ENCODE measurements around the gene KRT40. TPM values are rescaled to one million over a fixed set of nuclear protein-coding genes. Genes with fewer than 3 reads are reported as not detected.
"Not testable (repeated sequence)": the region's sequence is repeated elsewhere in the genome, so short reads cannot be mapped to it uniquely, and the experiment has no call there.

Gene KRT40
- total RNA-seq, 1 experiment from 2014 or later: not detected

GRCh38 chr17:41001795-41002194, 17.7 kb upstream of the KRT40 start:
- in situ Hi-C loops (cut with HindIII; ENCODE audit: low sequenced_read_pairs): no loop called here
- DNase-seq (ENCODE audit: low spot score): no peak

GRCh38 chr17:40999563-40999962, 15.4 kb upstream of the KRT40 start, which contains the start of gene KRTAP3-2:
KRTAP3-2 (minus strand) TSS chr17:40999906; CDS start chr17:40999853, 53 bp downstream.
- in situ Hi-C loops (cut with HindIII; ENCODE audit: low sequenced_read_pairs); DNase-seq (ENCODE audit: low spot score): not testable (repeated sequence)

GRCh38 chr17:40997361-40997760, 13.2 kb upstream of the KRT40 start:
- in situ Hi-C loops (cut with HindIII; ENCODE audit: low sequenced_read_pairs): no loop called here
- DNase-seq (ENCODE audit: low spot score): no peak

- no peak for DNase-seq (ENCODE audit: low spot score)
These were observed 12.7 kb upstream of the KRT40 start for GRCh38 chr17:40996829-40997228.

GRCh38 chr17:40995116-40995515, 11.0 kb upstream of the KRT40 start:
- peak; percentile 64 for DNase-seq (ENCODE audit: low spot score)
- in situ Hi-C loops (cut with HindIII; ENCODE audit: low sequenced_read_pairs): no loop called here

More at GRCh38 chr17:40996829-40997228, 12.7 kb upstream of the KRT40 start:
- in situ Hi-C loops (cut with HindIII; ENCODE audit: low sequenced_read_pairs): no loop called here

GRCh38 chr17:40993839-40994238, 9.7 kb upstream of the KRT40 start, which contains the start of gene KRTAP3-3:
KRTAP3-3 (minus strand) TSS chr17:40994164; CDS start chr17:40994097, 67 bp downstream.
- in situ Hi-C loops (cut with HindIII; ENCODE audit: low sequenced_read_pairs): no loop called here

GRCh38 chr17:40993084-40993483, 9.0 kb upstream of the KRT40 start:
- DNase-seq (ENCODE audit: low spot score): no peak
- in situ Hi-C loops (cut with HindIII; ENCODE audit: low sequenced_read_pairs): no loop called here

More at GRCh38 chr17:40993839-40994238, 9.7 kb upstream of the KRT40 start, which contains the start of gene KRTAP3-3:
- peak; percentile 23 for DNase-seq (ENCODE audit: low spot score)

- no peak for DNase-seq (ENCODE audit: low spot score)
- in situ Hi-C loops (cut with HindIII; ENCODE audit: low sequenced_read_pairs): no loop called here
These were observed 8.5 kb upstream of the KRT40 start for GRCh38 chr17:40992666-40993065.

- in situ Hi-C loops (cut with HindIII; ENCODE audit: low sequenced_read_pairs): no loop called here
- DNase-seq (ENCODE audit: low spot score): no peak
These were observed 2.8 kb upstream of the KRT40 start for GRCh38 chr17:40986920-40987319.

GRCh38 chr17:40981115-40981514, 3.0 kb downstream of the KRT40 start:
- DNase-seq (ENCODE audit: low spot score): no peak
- in situ Hi-C loops (cut with HindIII; ENCODE audit: low sequenced_read_pairs): no loop called here

GRCh38 chr17:40980596-40980995, 3.5 kb downstream of the KRT40 start:
- peak; percentile 40 for DNase-seq (ENCODE audit: low spot score)
- in situ Hi-C loops (cut with HindIII; ENCODE audit: low sequenced_read_pairs): no loop called here

GRCh38 chr17:40980117-40980516, 4.0 kb downstream of the KRT40 start:
- no peak for DNase-seq (ENCODE audit: low spot score)
- in situ Hi-C loops (cut with HindIII; ENCODE audit: low sequenced_read_pairs): no loop called here

- DNase-seq (ENCODE audit: low spot score): no peak
- in situ Hi-C loops (cut with HindIII; ENCODE audit: low sequenced_read_pairs): no loop called here
These were observed 5.5 kb downstream of the KRT40 start for GRCh38 chr17:40978575-40979151.

- DNase-seq (ENCODE audit: low spot score): no peak
- in situ Hi-C loops (cut with HindIII; ENCODE audit: low sequenced_read_pairs): no loop called here
These were observed 8.6 kb downstream of the KRT40 start for GRCh38 chr17:40975516-40975915.

- in situ Hi-C loops (cut with HindIII; ENCODE audit: low sequenced_read_pairs): no loop called here
- no peak for DNase-seq (ENCODE audit: low spot score)
These were observed 9.8 kb downstream of the KRT40 start for GRCh38 chr17:40974366-40974765.

GRCh38 chr17:40967582-40967981, 16.5 kb downstream of the KRT40 start:
- DNase-seq (ENCODE audit: low spot score): no peak
- in situ Hi-C loops (cut with HindIII; ENCODE audit: low sequenced_read_pairs): no loop called here

GRCh38 chr17:40966848-40967247, 17.3 kb downstream of the KRT40 start, which contains the start of gene KRT39:
KRT39 (minus strand) TSS chr17:40966948; CDS start chr17:40966856, 92 bp downstream.
- in situ Hi-C loops (cut with HindIII; ENCODE audit: low sequenced_read_pairs): no loop called here
- no peak for DNase-seq (ENCODE audit: low spot score)

GRCh38 chr17:40963838-40964237, 20.3 kb downstream of the KRT40 start:
- no peak for DNase-seq (ENCODE audit: low spot score)
- in situ Hi-C loops (cut with HindIII; ENCODE audit: low sequenced_read_pairs): no loop called here

- no peak for DNase-seq (ENCODE audit: low spot score)
- in situ Hi-C loops (cut with HindIII; ENCODE audit: low sequenced_read_pairs): no loop called here
These were observed 22.0 kb downstream of the KRT40 start for GRCh38 chr17:40962059-40962561.

- in situ Hi-C loops (cut with HindIII; ENCODE audit: low sequenced_read_pairs): no loop called here
- DNase-seq (ENCODE audit: low spot score): no peak
These were observed 22.5 kb downstream of the KRT40 start for GRCh38 chr17:40961591-40961990.

- in situ Hi-C loops (cut with HindIII; ENCODE audit: low sequenced_read_pairs): no loop called here
- no peak for DNase-seq (ENCODE audit: low spot score)
These were observed 24.0 kb downstream of the KRT40 start for GRCh38 chr17:40960144-40960543.

Measured in G401 (cell line).